ENCODE results near the gene WDR26.

Gene WDR26

GRCh38 chr1:224433701-224434672 lies 610 bp downstream of the WDR26 start:
- in situ Hi-C loops (cut with HindIII; ENCODE audit: low sequenced_read_pairs) = no loop called here

GRCh38 chr1:224433041-224433691 lies 1.4 kb downstream of the WDR26 start:
- in situ Hi-C loops (cut with HindIII; ENCODE audit: low sequenced_read_pairs) = no loop called here

- in situ Hi-C loops (cut with HindIII; ENCODE audit: low sequenced_read_pairs) = no loop called here
Observed at GRCh38 chr1:224432672-224433040, 1.9 kb downstream of the WDR26 start.

- in situ Hi-C loops (cut with HindIII; ENCODE audit: low sequenced_read_pairs) = no loop called here
Observed at GRCh38 chr1:224432146-224432545, 2.5 kb downstream of the WDR26 start.

GRCh38 chr1:224431726-224432125 lies 2.9 kb downstream of the WDR26 start:
- in situ Hi-C loops (cut with HindIII; ENCODE audit: low sequenced_read_pairs) = no loop called here

GRCh38 chr1:224430511-224431113 lies 4.0 kb downstream of the WDR26 start:
- in situ Hi-C loops (cut with HindIII; ENCODE audit: low sequenced_read_pairs) = no loop called here

- in situ Hi-C loops (cut with HindIII; ENCODE audit: low sequenced_read_pairs) = loop anchor here (10.0 kb wide), 1 partner anchor 55 kb away; no protein-coding TSS in a partner anchor
Observed at GRCh38 chr1:224429616-224430326, 4.8 kb downstream of the WDR26 start.

- in situ Hi-C loops (cut with HindIII; ENCODE audit: low sequenced_read_pairs) = loop anchor here (10.0 kb wide), 1 partner anchor 54 kb away; no protein-coding TSS in a partner anchor
Observed at GRCh38 chr1:224428713-224429112, 5.9 kb downstream of the WDR26 start.

GRCh38 chr1:224427346-224427745 lies 7.3 kb downstream of the WDR26 start:
- in situ Hi-C loops (cut with HindIII; ENCODE audit: low sequenced_read_pairs) = loop anchor here (10.0 kb wide), 1 partner anchor 53 kb away; no protein-coding TSS in a partner anchor

- in situ Hi-C loops (cut with HindIII; ENCODE audit: low sequenced_read_pairs) = loop anchor here (10.0 kb wide), 1 partner anchor 52 kb away; no protein-coding TSS in a partner anchor
Observed at GRCh38 chr1:224426869-224427268, 7.7 kb downstream of the WDR26 start.

- in situ Hi-C loops (cut with HindIII; ENCODE audit: low sequenced_read_pairs) = loop anchor here (10.0 kb wide), 1 partner anchor 51 kb away; no protein-coding TSS in a partner anchor
Observed at GRCh38 chr1:224425279-224425884, 9.2 kb downstream of the WDR26 start.

GRCh38 chr1:224420106-224420505 lies 14.5 kb downstream of the WDR26 start:
- in situ Hi-C loops (cut with HindIII; ENCODE audit: low sequenced_read_pairs) = loop anchor here (10.0 kb wide), 1 partner anchor 45 kb away; no protein-coding TSS in a partner anchor

- in situ Hi-C loops (cut with HindIII; ENCODE audit: low sequenced_read_pairs) = no loop called here
Observed at GRCh38 chr1:224411766-224412165, 22.8 kb downstream of the WDR26 start.

GRCh38 chr1:224408294-224408590 lies 26.4 kb downstream of the WDR26 start:
- in situ Hi-C loops (cut with HindIII; ENCODE audit: low sequenced_read_pairs) = no loop called here

GRCh38 chr1:224407571-224408293 lies 26.9 kb downstream of the WDR26 start:
- in situ Hi-C loops (cut with HindIII; ENCODE audit: low sequenced_read_pairs) = no loop called here

GRCh38 chr1:224406216-224406615 lies 28.4 kb downstream of the WDR26 start:
- in situ Hi-C loops (cut with HindIII; ENCODE audit: low sequenced_read_pairs) = no loop called here

- in situ Hi-C loops (cut with HindIII; ENCODE audit: low sequenced_read_pairs) = no loop called here
Observed at GRCh38 chr1:224405604-224405970, 29.0 kb downstream of the WDR26 start.

- in situ Hi-C loops (cut with HindIII; ENCODE audit: low sequenced_read_pairs) = no loop called here
Observed at GRCh38 chr1:224404916-224405603, 29.5 kb downstream of the WDR26 start.

GRCh38 chr1:224402472-224403036 lies 32.0 kb downstream of the WDR26 start:
- in situ Hi-C loops (cut with HindIII; ENCODE audit: low sequenced_read_pairs) = no loop called here
